ENCODE results near the gene CDHR4. TPM values are rescaled to one million over a fixed set of nuclear protein-coding genes. Genes with fewer than 3 reads are reported as not detected.

The CDHR4 gene
- total and polyA plus RNA-seq, 2 of the 8 experiments (the other 6 are each of a cell fraction or from before 2014, with no cell fraction given): 0.50 to 0.60 TPM

DNA sequence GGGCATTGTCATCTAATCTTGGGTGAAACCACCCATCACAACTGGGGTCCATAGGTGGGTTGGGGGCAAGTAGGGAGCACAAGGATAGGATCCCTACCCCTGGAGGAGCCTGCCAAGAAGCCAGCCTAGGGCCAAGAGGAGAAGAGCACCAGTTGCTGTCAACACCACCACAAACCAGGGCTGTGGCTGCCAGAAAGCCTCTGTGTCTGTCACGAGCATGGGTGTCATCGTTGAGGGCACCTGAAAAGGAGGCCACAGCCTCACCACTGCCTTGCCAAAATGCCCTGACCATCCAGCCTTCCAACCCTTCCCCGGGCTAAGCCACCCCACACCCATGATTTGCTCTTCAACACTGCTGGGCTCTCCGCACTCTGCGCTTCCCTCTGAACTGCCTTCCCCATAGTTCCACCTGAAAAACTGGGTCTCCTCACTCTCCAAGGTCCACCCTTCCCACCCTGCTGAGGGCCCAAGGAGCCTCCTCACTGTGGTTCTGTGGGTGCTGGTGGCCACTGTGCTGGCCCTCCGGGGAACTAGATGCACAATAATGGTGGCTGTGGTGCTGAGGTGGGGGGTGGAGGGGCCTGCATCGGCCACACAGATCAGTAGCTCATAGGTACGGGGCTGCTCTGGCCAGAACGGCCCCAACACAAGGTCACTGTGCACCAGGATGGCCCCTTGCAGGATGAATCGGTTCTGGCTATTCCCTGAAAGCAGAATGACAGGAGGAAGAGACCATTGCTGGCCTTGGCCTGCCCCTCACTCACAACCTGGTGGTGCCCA, 7.1 kb downstream of the CDHR4 start (continued):
- TF ChIP-seq, protein P1, sequence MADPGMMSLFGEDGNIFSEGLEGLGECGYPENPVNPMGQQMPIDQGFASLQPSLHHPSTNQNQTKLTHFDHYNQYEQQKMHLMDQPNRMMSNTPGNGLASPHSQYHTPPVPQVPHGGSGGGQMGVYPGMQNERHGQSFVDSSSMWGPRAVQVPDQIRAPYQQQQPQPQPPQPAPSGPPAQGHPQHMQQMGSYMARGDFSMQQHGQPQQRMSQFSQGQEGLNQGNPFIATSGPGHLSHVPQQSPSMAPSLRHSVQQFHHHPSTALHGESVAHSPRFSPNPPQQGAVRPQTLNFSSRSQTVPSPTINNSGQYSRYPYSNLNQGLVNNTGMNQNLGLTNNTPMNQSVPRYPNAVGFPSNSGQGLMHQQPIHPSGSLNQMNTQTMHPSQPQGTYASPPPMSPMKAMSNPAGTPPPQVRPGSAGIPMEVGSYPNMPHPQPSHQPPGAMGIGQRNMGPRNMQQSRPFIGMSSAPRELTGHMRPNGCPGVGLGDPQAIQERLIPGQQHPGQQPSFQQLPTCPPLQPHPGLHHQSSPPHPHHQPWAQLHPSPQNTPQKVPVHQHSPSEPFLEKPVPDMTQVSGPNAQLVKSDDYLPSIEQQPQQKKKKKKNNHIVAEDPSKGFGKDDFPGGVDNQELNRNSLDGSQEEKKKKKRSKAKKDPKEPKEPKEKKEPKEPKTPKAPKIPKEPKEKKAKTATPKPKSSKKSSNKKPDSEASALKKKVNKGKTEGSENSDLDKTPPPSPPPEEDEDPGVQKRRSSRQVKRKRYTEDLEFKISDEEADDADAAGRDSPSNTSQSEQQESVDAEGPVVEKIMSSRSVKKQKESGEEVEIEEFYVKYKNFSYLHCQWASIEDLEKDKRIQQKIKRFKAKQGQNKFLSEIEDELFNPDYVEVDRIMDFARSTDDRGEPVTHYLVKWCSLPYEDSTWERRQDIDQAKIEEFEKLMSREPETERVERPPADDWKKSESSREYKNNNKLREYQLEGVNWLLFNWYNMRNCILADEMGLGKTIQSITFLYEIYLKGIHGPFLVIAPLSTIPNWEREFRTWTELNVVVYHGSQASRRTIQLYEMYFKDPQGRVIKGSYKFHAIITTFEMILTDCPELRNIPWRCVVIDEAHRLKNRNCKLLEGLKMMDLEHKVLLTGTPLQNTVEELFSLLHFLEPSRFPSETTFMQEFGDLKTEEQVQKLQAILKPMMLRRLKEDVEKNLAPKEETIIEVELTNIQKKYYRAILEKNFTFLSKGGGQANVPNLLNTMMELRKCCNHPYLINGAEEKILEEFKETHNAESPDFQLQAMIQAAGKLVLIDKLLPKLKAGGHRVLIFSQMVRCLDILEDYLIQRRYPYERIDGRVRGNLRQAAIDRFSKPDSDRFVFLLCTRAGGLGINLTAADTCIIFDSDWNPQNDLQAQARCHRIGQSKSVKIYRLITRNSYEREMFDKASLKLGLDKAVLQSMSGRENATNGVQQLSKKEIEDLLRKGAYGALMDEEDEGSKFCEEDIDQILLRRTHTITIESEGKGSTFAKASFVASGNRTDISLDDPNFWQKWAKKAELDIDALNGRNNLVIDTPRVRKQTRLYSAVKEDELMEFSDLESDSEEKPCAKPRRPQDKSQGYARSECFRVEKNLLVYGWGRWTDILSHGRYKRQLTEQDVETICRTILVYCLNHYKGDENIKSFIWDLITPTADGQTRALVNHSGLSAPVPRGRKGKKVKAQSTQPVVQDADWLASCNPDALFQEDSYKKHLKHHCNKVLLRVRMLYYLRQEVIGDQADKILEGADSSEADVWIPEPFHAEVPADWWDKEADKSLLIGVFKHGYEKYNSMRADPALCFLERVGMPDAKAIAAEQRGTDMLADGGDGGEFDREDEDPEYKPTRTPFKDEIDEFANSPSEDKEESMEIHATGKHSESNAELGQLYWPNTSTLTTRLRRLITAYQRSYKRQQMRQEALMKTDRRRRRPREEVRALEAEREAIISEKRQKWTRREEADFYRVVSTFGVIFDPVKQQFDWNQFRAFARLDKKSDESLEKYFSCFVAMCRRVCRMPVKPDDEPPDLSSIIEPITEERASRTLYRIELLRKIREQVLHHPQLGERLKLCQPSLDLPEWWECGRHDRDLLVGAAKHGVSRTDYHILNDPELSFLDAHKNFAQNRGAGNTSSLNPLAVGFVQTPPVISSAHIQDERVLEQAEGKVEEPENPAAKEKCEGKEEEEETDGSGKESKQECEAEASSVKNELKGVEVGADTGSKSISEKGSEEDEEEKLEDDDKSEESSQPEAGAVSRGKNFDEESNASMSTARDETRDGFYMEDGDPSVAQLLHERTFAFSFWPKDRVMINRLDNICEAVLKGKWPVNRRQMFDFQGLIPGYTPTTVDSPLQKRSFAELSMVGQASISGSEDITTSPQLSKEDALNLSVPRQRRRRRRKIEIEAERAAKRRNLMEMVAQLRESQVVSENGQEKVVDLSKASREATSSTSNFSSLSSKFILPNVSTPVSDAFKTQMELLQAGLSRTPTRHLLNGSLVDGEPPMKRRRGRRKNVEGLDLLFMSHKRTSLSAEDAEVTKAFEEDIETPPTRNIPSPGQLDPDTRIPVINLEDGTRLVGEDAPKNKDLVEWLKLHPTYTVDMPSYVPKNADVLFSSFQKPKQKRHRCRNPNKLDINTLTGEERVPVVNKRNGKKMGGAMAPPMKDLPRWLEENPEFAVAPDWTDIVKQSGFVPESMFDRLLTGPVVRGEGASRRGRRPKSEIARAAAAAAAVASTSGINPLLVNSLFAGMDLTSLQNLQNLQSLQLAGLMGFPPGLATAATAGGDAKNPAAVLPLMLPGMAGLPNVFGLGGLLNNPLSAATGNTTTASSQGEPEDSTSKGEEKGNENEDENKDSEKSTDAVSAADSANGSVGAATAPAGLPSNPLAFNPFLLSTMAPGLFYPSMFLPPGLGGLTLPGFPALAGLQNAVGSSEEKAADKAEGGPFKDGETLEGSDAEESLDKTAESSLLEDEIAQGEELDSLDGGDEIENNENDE (IDR thresholded peaks at IDR 0.05; ENCODE audit: insufficient replicate concordance, low read length): no peak
- TF ChIP-seq NRF1 (IDR thresholded peaks at IDR 0.05; ENCODE audit: low read depth, low read length): no peak
- no peak for TF ChIP-seq HDAC2 (IDR thresholded peaks at IDR 0.05; ENCODE audit: borderline replicate concordance in 1 of 2, low read depth in 2 of 2, low read length in 2 of 2)
